PC-9 (cell line): ENCODE data around the gene ZNF598. TPM values are rescaled to one million over a fixed set of nuclear protein-coding genes. Genes with fewer than 3 reads are reported as not detected.
A peak's percentile ranks its signal among the peaks of the same experiment; 100 is the strongest.

ENCODE experiments used
- BruUV-seq: library from RNA; stranded (reverse); fragments of 400-500 nt; replicated peaks from 2 replicates; lab custom pipeline; 2021; lab: Mats Ljungman, UMichigan
- CTCF ChIA-PET: fragments of 300-600 bp; sonication (Branson Sonifier 250); formaldehyde crosslinking; loops from one replicate; lab custom pipeline; 2022; ENCODE audit warnings: antibody characterized with exemption; lab: Charles Lee
- POLR2A ChIA-PET: fragments of 300-600 bp; sonication (Branson Sonifier 250); formaldehyde crosslinking; loops from one replicate; lab custom pipeline; 2022; ENCODE audit warnings: antibody characterized with exemption; ENCODE audit not compliant: unreplicated experiment; lab: Charles Lee
- DNase-seq, 2 experiments: peaks; one replicate each; pipeline versions ENCODE4 v3.0.0 to v3.0.0-alpha.2; 2015 to 2022; ENCODE audit warnings: mixed read lengths in 1 of 2
- H2AFZ ChIP-seq: fragments of 200-600 bp; sonication (generic); 2 replicates; pipeline ENCODE4 v1.8.1; 2017; ENCODE audit warnings: antibody characterized with exemption
- H3F3A ChIP-seq: fragments of 200-600 bp; sonication (generic); 2 replicates; pipeline ENCODE4 v1.8.1; 2017; ENCODE audit warnings: antibody characterized with exemption, mild to moderate bottlenecking, low read depth; ENCODE audit not compliant: insufficient read depth
- H3K27ac ChIP-seq: fragments of 200-600 bp; sonication (generic); 2 replicates; pipeline ENCODE4 v1.6.1; 2016; ENCODE audit warnings: mixed run types
- H3K27me3 ChIP-seq: fragments of 200-600 bp; sonication (generic); 2 replicates; pipeline ENCODE4 v1.6.1; 2016; ENCODE audit warnings: low read depth, mixed run types; ENCODE audit not compliant: insufficient read depth
- H3K36me3 ChIP-seq: fragments of 200-600 bp; sonication (generic); 2 replicates; pipeline ENCODE4 v1.6.1; 2016; ENCODE audit warnings: low read depth, mixed run types
- H3K4me1 ChIP-seq: fragments of 200-600 bp; sonication (generic); replicated peaks from 2 replicates; pipeline ENCODE4 v1.6.1; 2016; ENCODE audit warnings: mixed run types; ENCODE audit not compliant: insufficient read depth
- H3K4me2 ChIP-seq: fragments of 200-600 bp; sonication (generic); 2 replicates; pipeline ENCODE4 v1.6.1; 2017; ENCODE audit warnings: mixed run types
- H3K4me3 ChIP-seq: fragments of 200-600 bp; sonication (generic); 2 replicates; pipeline ENCODE4 v1.6.1; 2016; ENCODE audit warnings: mixed run types
- H3K79me2 ChIP-seq: fragments of 200-600 bp; sonication (generic); 2 replicates; pipeline ENCODE4 v1.6.1; 2017; ENCODE audit warnings: low read depth, mixed run types
- H3K9me2 ChIP-seq: fragments of 200-600 bp; sonication (generic); 2 replicates; pipeline ENCODE4 v1.8.1; 2017; ENCODE audit warnings: mild to moderate bottlenecking; ENCODE audit not compliant: insufficient read depth
- H3K9me3 ChIP-seq: fragments of 200-600 bp; sonication (generic); 2 replicates; pipeline ENCODE4 v1.8.1; 2016; ENCODE audit warnings: low read depth; ENCODE audit not compliant: insufficient read depth
- H4K20me1 ChIP-seq: fragments of 200-600 bp; sonication (generic); 2 replicates; pipeline ENCODE4 v1.8.1; 2017; ENCODE audit not compliant: insufficient read depth
- CTCF ChIP-seq: fragments of 200-600 bp; sonication (generic); conservative IDR thresholded peaks from 2 replicates; pipeline ENCODE4 v1.6.1; 2017; ENCODE audit warnings: mixed run types, antibody characterized with exemption, mild to moderate bottlenecking, moderate library complexity
- EZH2 ChIP-seq: fragments of 200-600 bp; sonication (generic); IDR thresholded peaks from 2 replicates; pipeline ENCODE4 v1.8.0; 2017; ENCODE audit warnings: antibody characterized with exemption, low read depth
- intact Hi-C: fragments of 100-400 bp; cut with micrococcal nuclease; formaldehyde crosslinking; loops from one replicate; pipeline ENCODE4 v1.10.0; 2022; ENCODE audit not compliant: unreplicated experiment
- total RNA-seq: library from RNA; stranded (reverse); gene quantifications from 2 replicates; pipeline ENCODE4 v1.2.3, GENCODE V29; 2021

Gene ZNF598
- total RNA-seq, 1 experiment from 2014 or later, result 72.5 TPM

- CTCF ChIA-PET, result no interaction called here
- H4K20me1 ChIP-seq, result no peaks in the 10 kb centered on the region
- H3K4me1 ChIP-seq, result peaks cover 62% of the 10 kb centered on the region
- intact Hi-C loops, result loop anchor here (2.0 to 5.0 kb wide), 3 partner anchors 24 to 158 kb away; partner anchors contain the start of genes NTHL1, TSC2 and ZNF598
- TSS peak; percentile 15 for BruUV-seq
- no peaks in the 10 kb centered on the region for H3K27me3 ChIP-seq
- POLR2A ChIA-PET, result interaction anchor here (0.5 to 0.7 kb wide), 5 partner anchors 20 to 171 kb away, joined by 3 to 5 read pairs (median 3); partner anchors contain the start of genes RPS2 and TRAF7
- no peak for TF ChIP-seq EZH2
- TF ChIP-seq CTCF, result no peak
- no peak overlapping the region for H3K27ac ChIP-seq
- peaks cover 17% of the 10 kb centered on the region for H3K79me2 ChIP-seq
- peaks cover 69% of the 10 kb centered on the region for H3F3A ChIP-seq
- H2AFZ ChIP-seq, result peak overlapping the region; percentile 83
- H3K9me3 ChIP-seq, result no peaks in the 10 kb centered on the region
- H3K4me2 ChIP-seq, result peak overlapping the region; percentile 93
- no peaks in the 10 kb centered on the region; the same call in 1 of the 2 replicates for H3K36me3 ChIP-seq
- H3K9me2 ChIP-seq, result no peaks in the 10 kb centered on the region
- H3K4me3 ChIP-seq, result peak overlapping the region; percentile 93
- DNase-seq, result no peak
Observed at GRCh38 chr16:1984347-1985225, 25.0 kb downstream of the ZNF598 start.

DNA sequence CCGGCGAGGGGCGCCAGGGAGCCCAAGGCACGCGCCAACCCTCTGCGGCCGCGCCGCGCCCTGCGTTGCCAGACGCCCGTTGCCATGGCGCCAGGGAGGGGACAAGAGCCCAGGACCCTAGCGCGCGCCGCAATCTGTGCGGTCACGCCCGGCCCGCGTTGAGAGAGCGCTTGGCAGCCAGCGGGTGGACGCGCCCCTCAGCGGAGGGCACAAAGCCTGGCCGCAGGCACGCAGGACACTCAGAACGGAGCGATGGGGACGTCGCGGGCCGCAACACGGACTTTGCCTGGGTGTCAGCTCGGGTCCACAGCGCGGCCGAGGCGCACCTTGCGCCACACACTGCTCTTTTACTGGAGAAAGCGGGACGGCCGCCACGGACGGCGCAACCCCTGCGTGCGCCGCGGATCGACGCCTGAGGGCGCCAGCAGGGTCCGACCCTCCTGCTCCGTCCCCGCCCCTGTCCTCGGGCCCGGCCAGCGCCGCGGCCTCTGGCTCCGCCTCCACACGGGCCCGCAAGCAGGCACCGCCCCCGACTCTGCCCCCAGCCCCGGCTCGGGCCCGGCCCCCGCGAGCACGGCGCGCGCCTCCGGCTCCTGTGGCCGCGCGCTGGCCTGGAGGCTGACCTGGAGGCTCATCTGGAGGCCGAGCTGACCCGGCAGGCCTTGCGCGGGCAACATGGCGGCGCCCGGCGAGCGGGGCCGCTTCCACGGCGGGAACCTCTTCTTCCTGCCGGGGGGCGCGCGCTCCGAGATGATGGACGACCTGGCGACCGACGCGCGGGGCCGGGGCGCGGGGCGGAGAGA lies 25.9 kb downstream of the ZNF598 start, which contains the start of gene GFER:
GFER (plus strand) TSS at position 650 of the 803 bp plus-strand sequence; CDS start at position 676, 26 bp downstream.
- intact Hi-C loops, result loop anchor here (2.0 to 5.0 kb wide), 3 partner anchors 25 to 159 kb away; partner anchors contain the start of genes NTHL1, TSC2 and ZNF598
- CTCF ChIA-PET, result no interaction called here
- BruUV-seq, result no TSS peak

More for the DNA sequence above, 25.9 kb downstream of the ZNF598 start, which contains the start of gene GFER:
- peak within 1 kb of the TSS; percentile 83 for H2AFZ ChIP-seq
- no peak within 1 kb of the TSS for H3K27ac ChIP-seq
- no peaks in the 10 kb centered on the region for H3K9me3 ChIP-seq
- H3K4me1 ChIP-seq, result peaks cover 67% of the 10 kb centered on the region
- no peaks in the 10 kb centered on the region for H3K27me3 ChIP-seq
- POLR2A ChIA-PET, result interaction anchor here (0.6 to 0.7 kb wide), 3 partner anchors 27 to 172 kb away, joined by 3 to 5 read pairs (median 3); partner anchors contain the start of gene TRAF7
- H3K9me2 ChIP-seq, result no peaks in the 10 kb centered on the region
- peaks cover 17% of the 10 kb centered on the region for H3K79me2 ChIP-seq
- H3K36me3 ChIP-seq, result no peaks in the 10 kb centered on the region; the same call in 1 of the 2 replicates
- no peak for TF ChIP-seq EZH2
- no peak; the same call in 1 of the 2 replicates for TF ChIP-seq CTCF
- peaks cover 66% of the 10 kb centered on the region for H3F3A ChIP-seq
- H3K4me2 ChIP-seq, result peak within 1 kb of the TSS; percentile 93
- DNase-seq, result peak; percentile 73 to 98
- H4K20me1 ChIP-seq, result 0 out of 2 replicates have a peak, but pooled peaks cover 2% of the 10 kb centered on the region
- H3K4me3 ChIP-seq, result peak within 1 kb of the TSS; percentile 93
